ENCODE data around the gene KRT4.

Gene KRT4

GRCh38 chr12:52836491-52837412, 22.8 kb upstream of the KRT4 start:
- no peak for DNase-seq

GRCh38 chr12:52836042-52836466, 22.1 kb upstream of the KRT4 start:
- DNase-seq, result peak; percentile 44

- DNase-seq, result no peak
Measured at GRCh38 chr12:52835271-52836041, 21.5 kb upstream of the KRT4 start.

- DNase-seq, result no peak
Measured at GRCh38 chr12:52834727-52835001, 20.7 kb upstream of the KRT4 start.

GRCh38 chr12:52833922-52834726, 20.2 kb upstream of the KRT4 start, which contains the start of gene KRT79:
TSS of gene KRT79 (minus strand) at chr12:52834311. CDS start at chr12:52834260, 51 bp downstream.
- no peak for DNase-seq

- no peak for DNase-seq
Measured at GRCh38 chr12:52832985-52833905, 19.3 kb upstream of the KRT4 start.

GRCh38 chr12:52832451-52832850, 18.5 kb upstream of the KRT4 start:
- no peak for DNase-seq

- DNase-seq, result no peak
Measured at GRCh38 chr12:52831251-52831650, 17.3 kb upstream of the KRT4 start.

- no peak for DNase-seq
Measured at GRCh38 chr12:52829986-52830770, 16.3 kb upstream of the KRT4 start.

- no peak for DNase-seq
Measured at GRCh38 chr12:52828591-52829021, 14.7 kb upstream of the KRT4 start.

- no peak for DNase-seq
Measured at GRCh38 chr12:52828156-52828555, 14.2 kb upstream of the KRT4 start.

GRCh38 chr12:52827499-52828090, 13.7 kb upstream of the KRT4 start:
- DNase-seq, result no peak

- no peak for DNase-seq
Measured at GRCh38 chr12:52826611-52827498, 12.9 kb upstream of the KRT4 start.

- no peak for DNase-seq
Measured at GRCh38 chr12:52825961-52826360, 12.0 kb upstream of the KRT4 start.

- no peak for DNase-seq
Measured at GRCh38 chr12:52824741-52825410, 11.0 kb upstream of the KRT4 start.

GRCh38 chr12:52823761-52824450, 10.0 kb upstream of the KRT4 start:
- DNase-seq, result no peak

GRCh38 chr12:52822771-52823510, 9.0 kb upstream of the KRT4 start:
- no peak for DNase-seq
